Skin epidermis (tissue), 12 donors: ENCODE results near the gene LILRB4.
"Not testable (repeated sequence)": the region's sequence is repeated elsewhere in the genome, so short reads cannot be mapped to it uniquely, and the experiment has no call there.

ENCODE experiments used
- H3K27ac ChIP-seq, 21 experiments: fragments of 200-600 bp; sonication (generic) in 11 of 21; one replicate each; pipeline ENCODE4 v1.5.0; 2020; ENCODE audit warnings: mild to moderate bottlenecking in 3 of 21, inconsistent platforms in 2 of 21, moderate library complexity in 2 of 21
- H3K4me3 ChIP-seq, 7 experiments: fragments of 200-600 bp; sonication (generic) in 2 of 7; one replicate each; pipeline ENCODE4 v1.5.0; 2020; ENCODE audit warnings: inconsistent platforms in 2 of 7, mild to moderate bottlenecking in 2 of 7, moderate library complexity in 1 of 7

LILRB4 gene

GRCh38 chr19:54646331-54646841 is 16.4 kb upstream of the LILRB4 start:
- H3K27ac ChIP-seq: no peak overlapping the region
- no peak overlapping the region for H3K4me3 ChIP-seq

GRCh38 chr19:54648129-54648528 is 14.7 kb upstream of the LILRB4 start:
- H3K27ac ChIP-seq: no peak overlapping the region
- H3K4me3 ChIP-seq: no peak overlapping the region

GRCh38 chr19:54650108-54650655 is 12.6 kb upstream of the LILRB4 start:
- no peak overlapping the region for H3K27ac ChIP-seq
- no peak overlapping the region for H3K4me3 ChIP-seq

- no peak overlapping the region for H3K4me3 ChIP-seq
- H3K27ac ChIP-seq: no peak overlapping the region
Measured at GRCh38 chr19:54653181-54653809, 9.5 kb upstream of the LILRB4 start.

- no peak overlapping the region for H3K4me3 ChIP-seq
- no peak overlapping the region for H3K27ac ChIP-seq
Measured at GRCh38 chr19:54654447-54655321, 8.1 kb upstream of the LILRB4 start.

DNA sequence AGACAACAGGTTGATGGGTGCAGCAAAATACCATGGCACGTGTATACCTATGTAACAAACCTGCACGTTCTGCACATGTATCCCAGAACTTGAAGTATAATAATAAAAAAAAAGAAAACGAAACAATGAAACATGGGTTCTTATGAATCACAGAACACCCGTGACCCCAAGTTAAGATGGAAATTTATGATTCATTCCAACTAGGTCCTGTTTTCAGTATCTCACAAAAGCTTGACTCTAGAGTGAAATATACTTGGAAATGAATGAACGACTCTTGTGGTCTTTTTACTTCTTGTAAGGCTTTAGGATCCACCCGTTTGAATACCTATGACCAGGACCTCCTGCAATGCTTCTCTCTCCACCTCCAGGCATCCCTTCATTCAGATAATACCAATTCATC is 3.5 kb upstream of the LILRB4 start:
- H3K4me3 ChIP-seq: no peak overlapping the region
- no peak overlapping the region for H3K27ac ChIP-seq

GRCh38 chr19:54660306-54660705 is 2.5 kb upstream of the LILRB4 start:
- H3K4me3 ChIP-seq: no peak overlapping the region
- H3K27ac ChIP-seq: peak overlapping the region in 1 of 21 experiments; percentile 46

GRCh38 chr19:54660964-54661363 is 1.8 kb upstream of the LILRB4 start:
- Histone ChIP-seq H3K27ac (peak overlapping the region in 1 of 21 experiments; percentile 58), H3K4me3 (no peak overlapping the region)

- peak overlapping the region in 3 of 21 experiments; percentile 5 to 58 (median 58) for H3K27ac ChIP-seq
Measured at GRCh38 chr19:54661846-54662481, 821 bp upstream of the LILRB4 start.

DNA sequence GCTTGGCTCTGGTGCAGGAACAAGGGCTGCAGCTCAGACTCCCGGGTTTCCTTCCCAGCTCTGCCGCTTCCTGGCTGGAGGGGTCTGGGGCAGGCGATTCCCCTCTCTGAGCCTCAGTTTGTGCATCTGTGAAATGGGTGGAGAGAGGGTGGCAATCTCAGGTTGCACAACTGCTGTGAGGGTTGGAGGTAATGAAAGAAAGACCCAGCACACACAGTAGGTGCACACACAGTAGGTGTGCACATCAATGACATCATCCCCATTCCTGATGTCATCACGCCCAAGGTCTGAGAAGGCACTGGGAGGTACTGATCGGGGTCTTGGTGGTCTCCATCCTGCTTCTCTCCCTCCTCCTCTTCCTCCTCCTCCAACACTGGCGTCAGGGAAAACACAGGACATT is 2.7 kb downstream of the LILRB4 start:
- no peak overlapping the region for H3K27ac ChIP-seq
- H3K4me3 ChIP-seq: no peak overlapping the region

More at GRCh38 chr19:54661846-54662481, 821 bp upstream of the LILRB4 start:
- H3K4me3 ChIP-seq: no peak overlapping the region

DNA sequence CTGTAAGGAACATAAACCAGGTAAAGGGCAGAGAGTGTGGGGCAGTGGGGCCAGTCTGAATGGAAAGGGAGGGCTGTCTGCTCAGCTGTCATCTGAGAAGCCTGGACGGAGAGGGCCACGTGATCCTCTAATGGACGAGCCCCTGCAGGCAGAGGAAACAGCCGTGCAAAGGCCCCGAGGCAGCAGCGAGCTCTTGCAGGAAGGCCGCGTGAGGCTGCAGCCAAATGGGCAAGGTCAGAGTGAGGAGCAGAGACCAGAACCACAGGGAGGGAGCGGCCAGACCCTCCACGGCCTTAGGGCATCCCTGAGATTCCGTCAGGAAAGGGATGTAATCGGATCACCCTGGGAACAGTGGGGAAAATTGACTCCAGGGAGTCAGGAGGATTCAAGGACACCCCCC is 4.4 kb downstream of the LILRB4 start:
- Histone ChIP-seq H3K27ac (no peak overlapping the region), H3K4me3 (no peak overlapping the region)

GRCh38 chr19:54668353-54668752 is 5.6 kb downstream of the LILRB4 start:
- no peak overlapping the region for H3K27ac ChIP-seq
- no peak overlapping the region for H3K4me3 ChIP-seq

DNA sequence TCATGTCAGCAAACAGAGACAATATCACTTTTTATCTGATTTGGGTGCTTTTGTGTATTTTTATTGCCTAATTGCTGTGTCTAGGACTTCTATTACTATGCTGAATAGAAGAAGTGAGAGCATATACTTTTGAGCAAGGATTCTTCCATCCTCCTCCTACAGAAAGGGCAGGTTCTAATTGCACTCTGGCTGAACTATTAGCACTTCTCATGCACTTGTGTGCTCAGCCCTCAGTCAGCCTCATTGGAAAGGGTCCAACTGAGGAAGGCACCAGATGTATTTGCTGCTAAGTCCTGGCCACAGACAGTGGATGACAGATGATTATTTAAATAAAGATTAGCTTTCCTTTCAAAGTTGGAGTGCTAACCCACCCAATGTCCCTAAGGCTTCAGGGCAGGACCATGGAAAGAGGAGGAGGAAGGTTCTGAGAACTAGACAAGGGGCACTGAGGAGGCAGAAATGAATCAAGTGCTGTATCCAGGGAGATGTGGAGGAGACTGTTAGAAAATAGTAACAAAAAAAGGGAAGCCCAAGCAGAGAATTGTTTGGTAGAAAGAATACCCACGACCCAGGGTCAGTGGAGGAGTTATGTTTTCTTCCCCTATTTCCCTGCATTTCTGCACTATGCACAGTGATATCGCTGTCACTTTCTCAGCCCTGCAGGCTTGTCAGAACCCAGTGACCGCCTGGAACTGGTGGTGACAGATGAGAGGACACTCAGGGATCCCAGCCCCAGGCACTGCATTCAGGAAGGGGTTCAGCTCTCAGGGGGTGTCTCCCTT is 8.0 kb downstream of the LILRB4 start:
- no peak overlapping the region for H3K27ac ChIP-seq
- no peak overlapping the region for H3K4me3 ChIP-seq

GRCh38 chr19:54673222-54673621 is 10.4 kb downstream of the LILRB4 start:
- Histone ChIP-seq H3K4me3 (no peak overlapping the region), H3K27ac (no peak overlapping the region)

GRCh38 chr19:54674021-54674617 is 11.3 kb downstream of the LILRB4 start:
- no peak overlapping the region for H3K27ac ChIP-seq
- H3K4me3 ChIP-seq: no peak overlapping the region

DNA sequence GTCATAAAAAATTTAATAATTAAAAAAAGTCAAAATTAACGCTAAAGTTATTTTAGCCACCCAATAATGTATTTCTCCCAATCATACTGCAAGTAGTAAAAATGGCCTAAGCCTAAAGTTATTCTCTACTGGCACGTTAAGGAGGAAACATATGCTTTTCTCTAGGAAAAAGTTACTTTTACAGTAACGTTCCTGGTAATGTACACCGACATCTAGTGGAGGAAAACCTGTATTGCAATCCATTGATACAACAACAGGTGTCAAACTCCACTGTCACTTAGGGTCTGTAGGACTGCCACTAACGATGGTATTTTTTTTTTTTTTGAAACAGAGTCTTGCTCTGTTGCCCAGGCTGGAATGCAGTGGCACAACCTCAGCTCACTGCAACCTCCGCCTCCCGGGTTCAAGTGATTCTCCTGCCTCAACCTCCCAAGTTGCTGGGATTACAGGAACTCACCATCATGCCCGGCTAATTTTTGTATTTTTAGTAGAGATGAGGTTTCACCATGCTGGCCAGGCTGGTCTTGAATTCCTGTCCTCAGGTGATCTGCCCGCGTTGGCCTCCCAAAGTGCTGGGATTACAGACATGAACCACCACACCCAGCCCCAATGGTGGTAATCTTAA is 13.5 kb downstream of the LILRB4 start:
- H3K4me3 ChIP-seq, H3K27ac ChIP-seq: not testable (repeated sequence)

DNA sequence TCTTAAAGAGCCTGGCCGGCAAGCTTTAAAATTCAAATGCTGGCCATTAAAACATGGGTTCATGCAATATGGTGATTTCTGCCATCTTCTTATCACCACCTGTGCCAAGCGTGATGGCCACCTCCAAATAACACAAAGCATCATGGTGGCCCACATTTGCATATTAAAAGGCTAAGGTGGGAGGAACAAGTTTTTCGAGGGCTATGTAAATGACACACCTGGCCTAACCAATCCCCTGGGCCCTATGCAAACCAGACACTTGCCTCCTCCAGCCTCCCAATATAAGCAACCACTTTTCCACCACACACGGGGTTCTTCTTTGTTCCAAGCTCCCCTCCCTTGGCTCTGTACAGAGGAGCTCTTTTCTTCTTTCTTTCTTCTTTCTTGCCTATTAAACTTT is 14.4 kb downstream of the LILRB4 start:
- H3K4me3 ChIP-seq: no peak overlapping the region

GRCh38 chr19:54681596-54681995 is 18.8 kb downstream of the LILRB4 start:
- not testable (repeated sequence) for H3K4me3 ChIP-seq, H3K27ac ChIP-seq

More for the DNA sequence above, 14.4 kb downstream of the LILRB4 start:
- H3K27ac ChIP-seq: no peak overlapping the region
